ENCODE results near the gene SPTSSB. TPM values are rescaled to one million over a fixed set of nuclear protein-coding genes. Genes with fewer than 3 reads are reported as not detected.

SPTSSB gene
- total and polyA plus RNA-seq, 4 donors, result 0.16 to 0.39 (median 0.18) TPM; not detected in 1

Other genes starting within 250 kb of the SPTSSB start
- 10 to 100 TPM; 53.8 to 56.5 TPM for gene NMD3, start 150.2 kb downstream of the SPTSSB start, total RNA-seq
- gene NMD3, start 150.2 kb downstream of the SPTSSB start, polyA plus RNA-seq, result 10 to 100 TPM; 37.9 to 38.6 TPM
- not detected for gene OTOL1, start 125.3 kb upstream of the SPTSSB start, total RNA-seq
- not detected for gene OTOL1, start 125.3 kb upstream of the SPTSSB start, polyA plus RNA-seq